Skin of body (tissue), 2 donors: ENCODE data around the gene CCM2L. TPM values are rescaled to one million over a fixed set of nuclear protein-coding genes. Genes with fewer than 3 reads are reported as not detected.
"Not testable (repeated sequence)": the region's sequence is repeated elsewhere in the genome, so short reads cannot be mapped to it uniquely, and the experiment has no call there.

Source experiments
- DNase-seq: peaks from one replicate; lab custom pipeline; 2025; lab: John Stamatoyannopoulos, UW
- total RNA-seq: library from RNA; depleted of rRNA; stranded (reverse); fragments of >200 nt; gene quantifications from one replicate; pipeline ENCODE4 v1.2.3, GENCODE V29; 2014

CCM2L gene
- total RNA-seq, 1 donor from 2014 or later: 3.0 TPM

- no peak for DNase-seq
Observed at GRCh38 chr20:32028647-32029372, 18.6 kb downstream of the CCM2L start.

- DNase-seq: no peak
Observed at GRCh38 chr20:32029561-32029960, 19.3 kb downstream of the CCM2L start.

GRCh38 chr20:32031007-32031958, 21.0 kb downstream of the CCM2L start:
- peak; percentile 20 for DNase-seq

- no peak for DNase-seq
Observed at GRCh38 chr20:32033316-32033715, 23.1 kb downstream of the CCM2L start.

- DNase-seq: not testable (repeated sequence)
Observed at GRCh38 chr20:32033721-32034120, 23.5 kb downstream of the CCM2L start.

GRCh38 chr20:32034581-32035425, 24.6 kb downstream of the CCM2L start:
- DNase-seq: no peak

GRCh38 chr20:32035426-32035779, 25.2 kb downstream of the CCM2L start:
- DNase-seq: no peak

- DNase-seq: no peak
Observed at GRCh38 chr20:32036252-32036651, 26.0 kb downstream of the CCM2L start.

- DNase-seq: no peak
Observed at GRCh38 chr20:32036716-32037485, 26.7 kb downstream of the CCM2L start.

- no peak for DNase-seq
Observed at GRCh38 chr20:32037929-32038328, 27.7 kb downstream of the CCM2L start.

GRCh38 chr20:32040142-32040953, 30.1 kb downstream of the CCM2L start:
- no peak for DNase-seq

- no peak for DNase-seq
Observed at GRCh38 chr20:32045999-32046398, 35.8 kb downstream of the CCM2L start.

GRCh38 chr20:32050324-32050841, 40.1 kb downstream of the CCM2L start:
- no peak for DNase-seq

GRCh38 chr20:32050851-32051556, 40.8 kb downstream of the CCM2L start:
- no peak for DNase-seq

GRCh38 chr20:32051720-32052089, 41.5 kb downstream of the CCM2L start:
- DNase-seq: no peak

GRCh38 chr20:32052090-32052777, 42.0 kb downstream of the CCM2L start, which contains the start of gene HCK:
Gene HCK, plus strand, starts transcription at chr20:32052242.
- DNase-seq: no peak

- DNase-seq: no peak
Observed at GRCh38 chr20:32052778-32053362, 42.6 kb downstream of the CCM2L start.

- no peak for DNase-seq
Observed at GRCh38 chr20:32053648-32054047, 43.4 kb downstream of the CCM2L start.
